DOHH2 (cell line): ENCODE data around the gene PDXK.

Source experiments
- H3F3A ChIP-seq: fragments of 200-600 bp; sonication (generic), shearing (Covaris generic); 2 replicates; pipeline ENCODE4 v1.6.0; 2016; ENCODE audit warnings: antibody characterized with exemption, mild to moderate bottlenecking; ENCODE audit not compliant: control insufficient read depth, insufficient read depth
- H3K27ac ChIP-seq: fragments of 200-600 bp; sonication (generic); 2 replicates; pipeline ENCODE4 v1.5.1; 2014; ENCODE audit warnings: low read depth, mild to moderate bottlenecking, low read length, moderate library complexity
- H3K27me3 ChIP-seq: fragments of 200-600 bp; sonication (generic); 2 replicates; pipeline ENCODE4 v1.6.1; 2014; ENCODE audit warnings: mild to moderate bottlenecking, low read length, mixed read lengths; ENCODE audit not compliant: control insufficient read depth
- H3K36me3 ChIP-seq: fragments of 200-600 bp; sonication (generic); 2 replicates; pipeline ENCODE4 v1.6.1; 2014; ENCODE audit warnings: mild to moderate bottlenecking, low read length, moderate library complexity, mixed read lengths; ENCODE audit not compliant: control insufficient read depth
- H3K4me1 ChIP-seq: fragments of 200-600 bp; sonication (generic); 2 replicates; pipeline ENCODE4 v1.6.1; 2014; ENCODE audit warnings: mild to moderate bottlenecking, low read length, mixed read lengths; ENCODE audit not compliant: control insufficient read depth
- H3K4me2 ChIP-seq: fragments of 200-600 bp; sonication (generic); 2 replicates; pipeline ENCODE4 v1.6.0; 2014; ENCODE audit warnings: mild to moderate bottlenecking, low read length, moderate library complexity
- H3K4me3 ChIP-seq: fragments of 200-600 bp; sonication (generic); 2 replicates; pipeline ENCODE4 v1.5.1; 2014; ENCODE audit warnings: mild to moderate bottlenecking, low read length, mixed read lengths
- H3K79me2 ChIP-seq: fragments of 200-600 bp; sonication (generic); 2 replicates; pipeline ENCODE4 v1.6.1; 2014; ENCODE audit warnings: mild to moderate bottlenecking, low read length, mixed read lengths; ENCODE audit not compliant: control insufficient read depth
- H3K9me2 ChIP-seq: fragments of 200-600 bp; sonication (generic); replicated peaks from 2 replicates; pipeline ENCODE4 v1.6.1; 2014; ENCODE audit warnings: mild to moderate bottlenecking, low read length, mixed read lengths; ENCODE audit not compliant: control insufficient read depth
- H3K9me3 ChIP-seq: fragments of 200-600 bp; sonication (generic); 2 replicates; pipeline ENCODE4 v1.6.1; 2014; ENCODE audit warnings: antibody characterized with exemption, low read length, mixed read lengths; ENCODE audit not compliant: control insufficient read depth, insufficient read depth
- H4K20me1 ChIP-seq: fragments of 200-600 bp; sonication (generic); 2 replicates; pipeline ENCODE4 v1.6.0; 2014; ENCODE audit warnings: low read depth, mild to moderate bottlenecking, antibody characterized with exemption, low read length, moderate library complexity; ENCODE audit not compliant: control insufficient read depth, insufficient read depth
- CTCF ChIP-seq: fragments of 200-600 bp; sonication (generic); IDR thresholded peaks from one replicate; pipeline ENCODE4 v1.5.1; 2014; ENCODE audit warnings: antibody characterized with exemption, mild to moderate bottlenecking, low read depth, low read length; ENCODE audit not compliant: poor library complexity, severe bottlenecking
- EZH2phosphoT487 ChIP-seq: fragments of 200-600 bp; sonication (generic); IDR thresholded peaks from 2 replicates; pipeline ENCODE4 v1.6.1; 2017; ENCODE audit warnings: borderline replicate concordance, mild to moderate bottlenecking, antibody characterized with exemption, low read length, moderate library complexity, mixed read lengths

The PDXK gene

DNA sequence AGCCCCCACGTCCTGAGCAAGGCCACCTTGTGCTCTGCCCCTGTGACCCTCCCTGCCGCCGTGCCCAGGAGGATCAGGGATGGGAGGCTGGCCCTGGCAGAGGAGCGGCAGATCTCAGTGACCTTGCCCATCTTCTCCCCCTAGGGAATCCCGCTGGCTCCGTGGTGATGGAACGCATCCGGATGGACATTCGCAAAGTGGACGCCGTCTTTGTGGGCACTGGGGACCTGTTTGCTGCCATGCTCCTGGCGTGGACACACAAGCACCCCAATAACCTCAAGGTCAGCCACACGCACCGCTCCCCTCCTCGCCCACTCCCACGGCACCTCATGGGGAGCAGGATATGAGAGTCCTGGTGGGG, 34.5 kb downstream of the PDXK start:
- Histone ChIP-seq H3K9me2 (no peaks in the 10 kb centered on the region), H3K4me3 (no peak overlapping the region), H3K27ac (no peak overlapping the region), H3F3A (no peaks in the 10 kb centered on the region), H3K27me3 (no peaks in the 10 kb centered on the region), H4K20me1 (no peaks in the 10 kb centered on the region), H3K9me3 (no peaks in the 10 kb centered on the region), H3K4me1 (no peaks in the 10 kb centered on the region), H3K4me2 (no peak overlapping the region), H3K79me2 (no peaks in the 10 kb centered on the region), H3K36me3 (peaks cover 21% of the 10 kb centered on the region)
- TF ChIP-seq EZH2phosphoT487 = no peak
- TF ChIP-seq CTCF = no peak

DNA sequence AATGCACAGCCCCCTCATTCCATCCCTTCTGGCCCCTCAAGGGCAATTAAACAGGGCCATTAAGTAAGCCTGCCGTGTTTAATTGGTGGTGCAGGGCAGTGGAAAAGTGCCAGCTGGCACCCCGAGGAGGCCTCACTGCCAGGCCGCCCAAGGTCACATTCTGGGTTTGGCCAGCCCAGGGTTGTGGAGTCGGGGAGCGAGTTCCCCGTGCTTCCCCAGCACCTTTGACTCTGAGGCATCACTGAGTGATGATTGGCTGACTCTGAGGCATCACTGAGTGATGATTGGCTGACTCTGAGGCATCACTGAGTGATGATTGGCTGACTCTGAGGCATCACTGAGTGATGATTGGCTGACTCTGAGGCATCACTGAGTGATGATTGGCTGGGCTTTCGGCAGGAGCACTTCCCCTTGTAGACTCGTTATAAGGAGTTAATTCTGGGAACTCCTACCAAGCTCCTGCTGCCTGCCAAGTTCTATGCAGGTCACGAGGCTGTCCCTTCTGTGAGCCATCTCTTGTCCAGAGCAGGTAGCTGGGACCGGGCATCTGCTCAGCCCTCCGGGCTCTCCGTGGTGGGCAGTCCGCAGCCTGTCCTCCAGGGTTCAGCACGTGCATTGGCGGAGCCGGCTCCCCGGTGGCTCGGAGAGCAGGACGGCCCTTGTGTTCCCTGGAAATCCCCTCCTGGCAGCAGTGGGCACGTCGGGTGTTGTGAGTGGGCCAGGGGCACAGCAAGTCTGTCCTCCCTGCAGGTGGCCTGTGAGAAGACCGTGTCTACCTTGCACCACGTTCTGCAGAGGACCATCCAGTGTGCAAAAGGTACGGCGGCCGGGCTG, 36.2 kb downstream of the PDXK start:
- Histone ChIP-seq H3K27ac (no peak overlapping the region), H4K20me1 (no peaks in the 10 kb centered on the region), H3K27me3 (no peaks in the 10 kb centered on the region), H3K36me3 (peaks cover 21% of the 10 kb centered on the region), H3K79me2 (no peaks in the 10 kb centered on the region), H3F3A (no peaks in the 10 kb centered on the region), H3K4me1 (no peaks in the 10 kb centered on the region), H3K4me2 (no peak overlapping the region), H3K9me2 (no peaks in the 10 kb centered on the region), H3K4me3 (no peak overlapping the region), H3K9me3 (no peaks in the 10 kb centered on the region)
- TF ChIP-seq EZH2phosphoT487 (no peak), CTCF (no peak)

DNA sequence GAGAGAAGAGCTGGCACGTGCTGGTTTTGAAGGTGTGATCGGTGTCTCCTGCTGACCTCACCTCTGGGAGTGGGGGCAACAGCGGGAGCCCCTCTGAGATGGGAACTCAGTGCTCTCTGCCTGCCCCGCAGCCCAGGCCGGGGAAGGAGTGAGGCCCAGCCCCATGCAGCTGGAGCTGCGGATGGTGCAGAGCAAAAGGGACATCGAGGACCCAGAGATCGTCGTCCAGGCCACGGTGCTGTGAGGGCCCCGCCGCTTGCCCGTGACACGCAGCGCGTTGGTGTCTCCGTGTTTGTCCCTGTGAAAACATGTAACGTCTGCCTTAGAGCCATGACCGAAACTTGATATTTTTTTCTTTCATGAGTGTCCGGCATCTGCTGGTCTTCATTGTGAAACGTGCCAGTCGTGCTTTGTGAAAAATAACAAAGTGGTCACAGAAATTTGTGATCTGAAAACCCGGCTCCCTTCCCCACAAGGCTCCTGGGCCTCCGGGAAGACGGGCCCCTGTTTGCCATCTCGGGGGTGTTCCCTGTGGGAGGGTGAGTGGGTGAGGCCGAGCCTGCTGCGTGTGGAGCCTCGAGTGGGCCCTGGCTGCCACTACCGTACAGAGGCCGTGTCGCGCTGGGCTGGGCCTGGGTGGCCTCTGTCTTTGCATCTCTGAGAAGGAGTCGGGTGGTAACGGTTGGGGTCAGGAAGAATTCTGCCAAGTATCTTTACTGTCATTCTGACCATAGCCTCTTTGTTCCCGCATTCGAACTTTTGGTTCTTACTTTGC, 37.1 kb downstream of the PDXK start:
- no peak overlapping the region for H3K4me3 ChIP-seq
- H3K36me3 ChIP-seq = peaks cover 21% of the 10 kb centered on the region
- no peak overlapping the region for H3K4me2 ChIP-seq
- no peaks in the 10 kb centered on the region for H3K4me1 ChIP-seq
- no peaks in the 10 kb centered on the region for H3K27me3 ChIP-seq
- H4K20me1 ChIP-seq = no peaks in the 10 kb centered on the region
- H3K27ac ChIP-seq = no peak overlapping the region
- no peaks in the 10 kb centered on the region for H3K9me2 ChIP-seq
- TF ChIP-seq EZH2phosphoT487 = no peak
- no peak for TF ChIP-seq CTCF
- H3F3A ChIP-seq = no peaks in the 10 kb centered on the region
- no peaks in the 10 kb centered on the region for H3K9me3 ChIP-seq
- no peaks in the 10 kb centered on the region for H3K79me2 ChIP-seq
